ENCODE measurements around the gene FEZF2.

GRCh38 chr3:62332835-62333244 lies 40.5 kb downstream of the FEZF2 start:
- TF ChIP-seq EZH2 (IDR thresholded peaks at IDR 0.05; ENCODE audit: borderline replicate concordance) (no peak), CTCF (IDR thresholded peaks at IDR 0.05; ENCODE audit: poor library complexity) (peak; percentile 65)
